Forelimb muscle (tissue), 1 donor: ENCODE results near the gene UBL4A. TPM values are rescaled to one million over a fixed set of nuclear protein-coding genes. Genes with fewer than 3 reads are reported as not detected.

Experiments
- DNase-seq: peaks from one replicate; pipeline ENCODE4 v3.0.0-alpha.2; 2013; ENCODE audit warnings: low read depth
- polyA plus RNA-seq: library from polyadenylated mRNA; unstranded; fragments of 120-200 nt; gene quantifications from one replicate; pipeline ENCODE4 v1.2.1, GENCODE V29; 2013; ENCODE audit not compliant: insufficient read length

Gene UBL4A
- polyA plus RNA-seq = 23.2 TPM

GRCh38 chrX:154486396-154487207 lies at the start of gene UBL4A:
Gene UBL4A, minus strand, starts transcription at chrX:154486615. Its CDS starts 31 bp downstream, at chrX:154486584.
- no peak for DNase-seq

- no peak for DNase-seq
Observed at GRCh38 chrX:154535892-154536291, 49.5 kb upstream of the UBL4A start.

DNA sequence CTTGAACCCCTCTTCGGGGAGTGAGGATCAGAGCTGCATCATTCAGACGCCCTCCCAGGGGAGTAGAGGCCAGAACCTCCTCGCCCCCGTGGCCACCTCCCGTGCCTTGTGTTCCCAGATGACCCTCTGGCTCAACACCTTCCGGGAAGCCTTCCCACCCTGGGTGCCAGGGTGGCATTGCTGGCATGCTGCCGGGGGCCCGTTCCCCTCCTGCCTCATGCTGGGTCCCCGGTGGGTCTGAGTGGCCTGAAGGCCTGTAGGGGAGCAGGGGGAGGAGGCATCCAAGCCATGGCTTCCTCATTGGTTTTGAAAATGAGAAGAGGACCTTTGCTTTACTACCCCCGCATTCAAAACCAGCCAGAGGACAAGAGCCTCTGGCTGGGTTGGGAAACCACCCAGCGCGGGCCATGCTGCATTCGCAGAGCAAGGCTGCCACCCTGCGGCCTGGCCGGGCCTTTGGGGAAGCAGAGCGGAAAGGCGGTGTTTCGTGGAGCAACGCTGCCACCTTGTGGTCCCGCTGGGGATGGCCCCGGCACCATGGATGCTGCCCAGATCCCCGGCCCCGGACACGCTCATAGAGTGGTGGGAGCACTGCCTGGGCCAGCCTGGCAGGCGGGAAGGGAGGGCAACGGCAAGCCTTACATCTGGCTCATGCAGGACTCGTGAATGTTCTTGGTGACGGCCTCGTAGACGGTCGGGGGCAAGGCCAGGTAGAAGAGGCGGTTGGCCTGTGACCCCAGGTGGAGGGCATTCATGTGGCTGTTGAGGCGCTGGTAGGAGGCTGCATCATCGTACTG lies 48.3 kb upstream of the UBL4A start:
- no peak for DNase-seq

GRCh38 chrX:154532690-154533089 lies 46.3 kb upstream of the UBL4A start:
- DNase-seq = no peak

DNA sequence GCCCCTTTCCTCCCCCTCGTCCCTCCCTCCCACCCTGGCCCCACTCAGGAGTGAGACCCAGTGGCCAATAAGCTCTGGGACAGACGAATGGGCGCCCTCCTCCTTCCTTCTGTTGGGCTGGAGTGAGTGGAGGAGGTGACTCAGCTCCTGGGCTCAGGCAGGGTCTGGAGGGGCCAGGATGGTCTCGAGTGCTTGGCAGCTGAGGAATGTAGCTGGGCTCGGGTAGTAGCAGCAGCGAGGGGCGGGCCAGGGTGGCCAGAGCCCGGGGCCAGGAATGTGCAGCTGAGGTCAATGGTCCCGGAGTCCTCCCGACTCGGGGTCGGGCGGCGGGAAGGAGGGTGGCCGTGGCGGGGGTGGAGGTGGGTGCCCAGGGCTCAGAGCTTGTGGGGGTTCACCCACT lies 45.2 kb upstream of the UBL4A start:
- no peak for DNase-seq

GRCh38 chrX:154530286-154530685 lies 43.9 kb upstream of the UBL4A start:
- no peak for DNase-seq

DNA sequence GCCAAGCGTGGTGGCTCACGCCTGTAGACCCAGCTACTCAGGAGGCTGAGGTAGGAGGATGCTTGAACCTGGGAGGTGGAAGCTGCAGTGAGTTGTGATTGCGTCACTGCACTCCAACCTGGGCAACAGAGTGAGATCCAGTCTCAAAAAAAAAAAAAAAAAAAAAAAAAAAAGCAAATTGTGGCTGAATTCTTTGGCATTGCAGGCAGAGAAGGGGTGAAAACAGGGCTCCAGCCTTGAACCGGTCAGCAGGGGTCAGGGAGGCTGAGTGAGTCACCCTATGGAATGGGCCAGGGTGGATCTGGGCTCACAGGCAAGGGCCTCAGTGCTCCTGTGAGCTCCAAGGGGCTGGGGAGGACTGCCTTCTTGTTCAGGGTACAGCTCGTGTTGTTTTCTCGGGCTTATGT lies 42.8 kb upstream of the UBL4A start:
- no peak for DNase-seq

DNA sequence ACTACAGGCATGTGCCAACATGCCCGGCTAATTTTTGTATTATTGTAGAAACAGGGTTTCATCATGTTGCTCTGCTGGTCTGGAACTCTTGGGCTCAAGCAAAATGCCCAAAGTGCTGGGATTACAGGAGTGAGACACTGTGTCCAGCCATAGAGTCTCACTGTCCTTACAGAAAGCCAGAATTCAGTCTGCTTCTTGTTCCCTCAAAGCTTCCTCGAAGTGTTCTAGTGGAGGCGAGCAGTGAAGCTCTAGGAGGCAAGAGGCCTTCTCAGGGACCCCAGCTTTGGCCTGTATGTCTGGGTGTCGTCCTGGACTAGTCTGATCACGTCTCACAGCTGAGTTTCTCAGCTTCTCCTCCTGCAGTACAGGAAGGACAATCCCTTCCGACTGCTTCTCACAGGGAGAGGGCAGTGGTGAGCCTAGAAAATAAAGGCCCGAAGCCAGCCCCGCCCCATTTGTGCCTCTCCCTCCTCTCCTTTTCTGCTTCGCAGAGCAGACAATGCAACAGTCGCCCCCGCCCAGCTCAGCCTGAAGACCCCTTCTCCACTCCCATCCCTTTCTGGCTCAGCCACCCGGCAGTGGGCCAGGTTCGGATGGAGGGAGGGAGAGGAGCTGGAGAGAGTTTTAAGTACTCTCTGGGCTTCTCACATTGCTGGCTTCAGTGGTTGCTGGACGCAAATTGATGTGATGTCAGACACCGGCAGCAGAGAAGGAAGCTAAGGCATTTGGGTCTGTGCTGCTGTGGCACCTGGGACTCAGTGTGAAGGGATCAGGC lies 40.7 kb upstream of the UBL4A start:
- no peak for DNase-seq

DNA sequence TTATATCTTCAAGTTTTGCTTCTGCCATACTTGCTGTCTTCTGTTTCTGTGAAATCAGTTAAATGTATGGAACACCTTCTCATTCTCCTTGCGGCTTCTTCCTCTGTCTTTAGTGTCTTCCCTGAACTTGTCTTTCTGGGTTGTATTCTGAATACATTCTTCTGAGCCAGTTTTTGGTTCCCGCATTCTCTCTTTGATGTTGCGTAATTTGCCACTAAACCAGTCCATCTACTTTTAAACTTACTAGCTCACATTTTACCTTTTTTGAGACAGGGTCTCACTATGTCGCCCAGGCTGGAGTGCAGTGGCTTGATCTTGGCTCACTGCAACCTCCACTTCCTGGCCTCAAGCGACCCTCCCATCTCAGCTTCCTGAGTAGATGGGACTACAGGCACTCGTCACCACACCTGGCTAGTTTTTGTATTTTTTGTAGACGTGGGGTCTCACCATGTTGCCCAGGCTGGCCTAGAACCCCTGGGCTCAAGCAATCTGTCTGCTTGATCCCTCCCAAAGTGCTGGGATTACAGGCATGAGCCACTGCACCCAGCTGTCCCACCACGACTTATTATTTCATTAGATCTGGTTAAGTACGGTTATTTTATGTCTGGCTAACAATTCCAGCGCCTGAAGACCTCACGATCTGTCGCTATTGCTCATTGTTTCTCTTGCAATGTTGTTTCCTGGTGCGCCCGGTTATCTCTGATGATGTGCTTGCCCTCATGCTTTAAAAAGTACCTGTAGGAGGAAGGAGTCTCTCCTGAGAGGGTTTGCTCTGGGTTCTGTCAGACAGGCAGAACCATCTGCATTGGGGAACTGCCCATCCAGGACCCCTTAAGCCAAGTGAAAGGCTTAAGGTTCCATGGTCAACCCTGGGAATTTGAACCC lies 39.4 kb upstream of the UBL4A start:
- DNase-seq = no peak

DNA sequence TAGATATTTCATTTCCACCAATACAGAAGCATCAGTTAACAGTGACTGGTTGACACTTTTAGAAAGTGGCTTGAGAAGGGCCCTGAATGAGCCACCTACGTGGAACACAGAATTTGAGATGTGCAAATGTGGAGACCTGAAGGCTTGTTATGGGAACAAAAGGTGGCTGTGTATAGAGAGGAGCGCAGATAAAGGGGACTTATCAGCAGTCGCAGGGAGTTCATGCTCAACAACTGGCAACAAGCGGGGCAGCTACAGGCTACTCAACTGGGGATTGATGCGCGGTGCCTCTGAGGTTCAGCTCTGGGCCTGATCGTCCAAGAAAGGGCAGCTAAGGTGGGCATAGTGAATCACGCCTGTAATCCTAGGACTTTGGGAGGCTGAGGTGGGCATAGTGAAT lies 33.0 kb upstream of the UBL4A start:
- DNase-seq = no peak

DNA sequence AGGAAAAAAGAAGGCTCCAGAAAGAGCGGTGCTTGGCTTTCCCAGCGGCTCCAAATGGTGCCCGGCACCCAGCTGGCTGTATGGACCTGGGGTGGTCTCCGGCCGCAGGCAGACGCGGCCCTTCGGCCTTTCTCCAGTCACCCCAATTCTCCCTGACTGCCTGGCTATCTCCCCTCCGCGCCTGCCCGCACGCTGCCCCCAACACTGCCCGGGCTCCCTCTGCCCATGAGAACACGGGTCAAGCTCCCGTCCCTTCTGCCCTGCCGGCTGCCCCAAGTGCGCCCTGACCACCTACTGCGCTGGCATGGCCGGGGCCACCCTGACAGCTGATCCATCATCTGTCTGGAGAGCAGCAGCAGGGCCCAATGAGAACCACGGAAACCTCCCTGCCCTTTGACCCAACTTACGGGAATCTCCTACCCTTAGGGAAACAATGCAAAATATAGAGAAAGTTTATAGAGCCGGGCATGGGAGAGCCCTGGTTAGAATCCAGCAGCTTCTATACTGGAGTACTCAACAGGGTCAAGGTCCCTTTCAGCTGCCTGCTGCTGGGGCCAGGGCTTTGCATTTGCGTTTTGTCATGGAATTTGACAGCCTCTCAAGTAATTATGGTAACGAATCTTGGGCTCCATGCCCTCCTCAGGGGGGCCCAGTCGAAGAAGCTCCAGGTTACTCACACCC lies 30.8 kb upstream of the UBL4A start:
- no peak for DNase-seq

DNA sequence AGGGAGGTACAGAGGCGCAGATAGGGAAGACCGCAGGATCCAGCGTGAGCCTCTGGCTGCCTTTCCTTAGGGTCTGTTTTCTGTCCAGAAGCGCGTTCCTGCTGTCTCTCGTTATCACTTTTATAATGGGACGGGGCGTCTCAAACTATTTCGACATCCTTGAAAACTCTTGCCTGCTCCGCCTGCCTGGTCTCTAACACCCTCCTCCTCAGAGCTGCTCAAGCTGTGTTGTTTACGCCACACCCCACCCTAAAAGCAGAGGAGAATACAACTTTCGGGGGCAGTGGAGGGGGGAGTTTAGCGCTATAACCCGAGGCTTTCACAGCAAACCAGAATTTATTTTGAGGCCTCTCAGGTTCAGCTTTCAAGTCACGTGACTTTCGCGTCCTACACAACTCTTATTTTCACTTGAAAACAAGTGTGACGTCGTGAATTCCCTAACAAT lies 30.3 kb upstream of the UBL4A start:
- peak; percentile 35 for DNase-seq

- DNase-seq = peak; percentile 43
Observed at GRCh38 chrX:154515966-154516655, 29.7 kb upstream of the UBL4A start, which contains the start of gene FAM3A. Gene FAM3A, minus strand, starts transcription at chrX:154516232. Its CDS starts 460 bp downstream, at chrX:154515772.

- no peak for DNase-seq
Observed at GRCh38 chrX:154515090-154515965, 28.9 kb upstream of the UBL4A start.

GRCh38 chrX:154513716-154514115 lies 27.3 kb upstream of the UBL4A start:
- DNase-seq = no peak

DNA sequence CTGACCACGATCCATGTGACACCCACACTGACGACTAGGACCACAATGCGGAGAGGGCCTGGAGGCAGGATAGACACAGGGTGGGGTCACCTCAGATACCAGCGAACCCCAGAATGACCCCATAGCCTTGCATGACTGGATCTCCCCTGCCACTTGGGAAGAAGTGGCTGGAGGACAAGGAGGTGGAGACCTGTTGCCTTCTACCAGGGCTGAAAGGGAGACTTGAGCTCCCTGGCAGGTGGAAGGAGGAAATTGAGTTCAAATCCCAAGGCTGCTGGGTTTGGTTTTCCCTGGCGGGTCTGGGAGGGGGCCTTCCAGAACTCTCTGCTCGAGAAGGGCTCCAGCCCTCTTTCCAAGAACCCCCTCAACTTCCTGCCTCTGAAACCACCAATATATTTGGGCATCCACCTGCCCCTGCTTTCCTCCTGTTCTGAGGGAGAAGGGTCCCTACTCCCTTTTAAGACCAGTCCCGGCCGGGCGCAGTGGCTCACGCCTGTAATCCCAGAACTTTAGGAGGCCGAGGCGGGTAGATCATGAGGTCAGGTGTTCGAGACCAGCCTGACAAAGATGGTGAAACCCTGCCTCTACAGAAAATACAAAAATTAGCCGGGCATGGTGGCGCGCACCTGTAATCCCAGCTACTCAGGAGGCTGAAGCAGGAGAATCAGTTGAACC lies 26.6 kb upstream of the UBL4A start:
- no peak for DNase-seq

DNA sequence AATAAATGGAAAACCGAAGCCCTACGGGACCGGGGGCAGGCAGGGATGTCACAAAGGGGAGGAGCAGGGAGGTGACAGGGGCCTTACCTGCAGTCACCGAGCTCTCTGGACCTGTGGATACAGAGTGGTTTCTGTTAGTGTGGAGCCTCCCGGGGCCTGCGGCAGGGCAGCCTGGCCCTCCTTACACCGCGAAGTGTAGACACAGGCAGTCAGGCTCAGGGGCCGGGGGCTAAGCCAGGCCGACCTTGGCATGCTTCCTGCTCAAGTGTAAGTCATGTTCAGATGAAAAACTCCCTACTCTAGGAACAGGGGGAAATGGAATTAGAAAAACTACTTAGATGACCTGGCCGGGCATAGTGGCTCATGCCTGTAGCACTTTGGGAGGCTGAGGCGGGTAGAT lies 25.3 kb upstream of the UBL4A start:
- DNase-seq = no peak

GRCh38 chrX:154509455-154509854 lies 23.0 kb upstream of the UBL4A start:
- no peak for DNase-seq
